Activated CD4-positive, CD25-positive, alpha-beta regulatory T cell (primary cell): Measurements from ENCODE around the gene OSBPL8.
"Not testable (repeated sequence)": the region's sequence is repeated elsewhere in the genome, so short reads cannot be mapped to it uniquely, and the experiment has no call there.

Experiments used
- DNase-seq, 4 experiments: peaks; one replicate each; lab custom pipeline; 2025; lab: John Stamatoyannopoulos, UW

Gene OSBPL8

DNA sequence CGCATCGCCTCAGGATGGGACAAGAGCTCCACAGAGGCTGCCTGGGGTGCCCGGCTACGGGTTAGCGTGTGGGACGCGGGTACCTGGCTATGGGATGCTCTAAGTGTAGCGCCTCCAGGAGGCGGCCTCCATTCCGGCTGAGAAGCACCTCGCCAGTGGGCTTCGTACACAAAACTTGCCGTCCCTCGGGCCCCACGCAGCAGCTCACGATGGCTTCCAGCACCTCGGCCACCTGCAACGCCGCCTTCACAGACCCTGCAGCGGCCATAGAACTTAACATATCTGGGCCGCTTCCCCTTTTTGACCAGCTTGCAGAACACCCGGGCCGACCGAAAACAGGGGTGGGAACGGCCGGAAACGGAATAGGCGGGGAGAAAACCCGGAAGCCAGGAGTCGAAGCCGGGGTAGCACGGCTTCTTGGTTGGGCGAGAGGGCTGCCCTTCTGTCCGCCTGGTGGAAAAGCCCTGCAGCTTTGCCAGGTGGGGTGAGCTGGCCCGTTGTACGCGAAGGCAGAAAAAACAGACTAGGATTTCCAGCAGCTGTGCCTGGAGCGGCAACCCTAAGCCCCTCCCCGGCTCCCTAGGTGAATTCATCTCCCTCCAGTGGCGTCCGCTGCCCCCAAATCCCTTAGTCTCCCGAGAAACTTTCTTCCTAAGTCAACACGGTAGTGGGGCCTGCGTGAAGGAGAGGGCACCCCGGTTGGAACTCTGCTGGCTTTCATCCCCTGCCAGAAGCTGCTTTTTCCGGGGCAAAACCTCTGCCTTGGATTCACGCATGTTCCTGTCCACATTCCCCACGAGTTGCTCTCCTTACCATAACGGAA is 211.3 kb downstream of the OSBPL8 start, which contains the start of gene BBS10:
Gene BBS10 (minus strand): TSS at position 337 of the 823 bp plus-strand sequence. CDS start 57 bp downstream, at position 280.
- DNase-seq: peak; percentile 71 to 74 (median 73)

DNA sequence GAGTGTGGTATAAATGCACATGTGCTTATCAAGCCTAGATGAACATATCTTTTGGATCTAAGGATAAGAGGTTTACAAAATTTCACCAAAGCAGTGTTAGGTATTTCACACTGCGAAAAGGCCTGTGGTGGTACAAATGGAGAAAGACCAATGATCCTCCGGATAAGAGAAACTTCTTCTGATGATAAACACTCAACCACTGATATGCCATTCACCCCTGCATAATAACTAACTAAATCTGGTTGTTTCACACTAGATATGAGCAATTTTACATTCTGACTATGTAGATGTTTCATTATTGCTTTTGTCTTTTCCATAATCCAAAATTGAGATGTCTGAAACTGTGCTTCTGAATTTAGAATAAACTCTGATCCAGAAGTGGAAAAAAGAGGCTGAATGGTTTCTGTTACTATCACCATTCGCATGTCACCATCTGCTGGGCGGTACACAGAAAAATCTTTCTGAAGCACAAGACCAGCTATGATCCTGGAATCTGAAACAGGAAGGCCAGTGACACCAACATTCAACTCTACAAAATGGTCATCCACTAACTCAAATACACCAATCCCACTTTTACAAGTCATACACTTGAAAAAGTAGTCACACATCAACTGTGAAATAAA is 212.7 kb downstream of the OSBPL8 start:
- DNase-seq: no peak

DNA sequence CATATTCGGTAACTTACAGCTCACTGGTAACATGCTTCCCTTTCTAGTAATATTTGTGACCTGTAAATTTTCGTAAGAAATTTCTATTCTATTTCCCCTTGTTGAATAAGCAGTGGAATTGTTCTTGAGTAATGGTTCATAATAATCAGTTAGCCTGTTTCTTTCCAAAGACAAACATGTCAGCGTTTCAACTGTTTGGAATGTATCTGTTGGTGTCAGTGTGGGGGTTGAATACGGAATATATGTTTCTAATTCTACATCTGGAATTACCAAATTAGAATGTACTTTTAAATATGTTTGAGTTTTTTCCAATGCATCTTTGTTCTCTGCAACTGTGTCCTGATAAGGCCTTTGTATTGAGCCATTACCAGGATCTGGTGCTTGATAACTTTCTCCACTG is 213.3 kb downstream of the OSBPL8 start:
- DNase-seq: no peak

DNA sequence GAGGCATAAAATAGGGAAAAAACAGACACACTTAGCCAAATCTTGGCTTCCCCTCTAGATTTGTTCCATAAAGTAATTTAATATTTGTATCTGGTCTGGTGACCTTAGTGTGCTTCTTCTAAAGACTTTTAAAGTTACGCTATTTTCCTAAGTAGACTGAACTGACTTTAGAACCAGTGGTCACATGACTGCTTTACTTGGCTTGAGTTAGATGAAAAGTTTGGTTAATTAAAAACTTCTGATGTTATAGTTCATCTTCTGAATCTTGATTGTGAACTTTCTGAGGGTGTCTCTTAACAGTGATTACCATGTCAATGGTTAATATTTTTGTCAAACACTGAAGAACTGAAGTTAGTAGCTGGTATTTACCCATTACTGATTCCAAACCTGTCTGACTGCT is 214.0 kb downstream of the OSBPL8 start:
- no peak for DNase-seq

DNA sequence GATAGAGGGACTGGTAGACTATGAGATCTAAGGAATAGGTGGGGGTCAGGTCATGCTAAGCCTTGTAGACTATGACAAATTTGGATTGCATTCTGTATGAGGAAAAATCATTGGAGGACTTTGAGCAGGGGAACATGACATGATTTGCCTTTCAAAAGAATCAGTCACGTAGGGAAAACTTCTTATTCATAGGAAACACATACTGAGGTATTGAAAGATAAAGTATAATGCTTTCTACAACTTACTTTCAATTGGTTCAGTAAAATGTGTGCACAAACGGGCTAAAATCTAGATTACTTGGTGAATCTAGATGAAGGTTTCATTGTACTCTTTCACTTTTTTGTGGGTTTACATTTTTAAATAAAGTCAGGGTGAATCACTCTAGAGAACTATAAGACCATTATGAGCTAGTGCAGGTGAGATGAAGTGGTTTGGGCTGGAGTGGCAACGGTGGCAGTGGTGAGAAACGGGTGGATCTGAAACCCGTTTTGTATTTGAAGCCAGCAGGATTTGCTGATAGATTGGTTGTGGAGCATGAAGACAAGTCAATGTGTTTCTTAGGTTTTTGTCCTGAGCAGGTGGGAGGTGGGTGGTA is 218.0 kb downstream of the OSBPL8 start:
- no peak for DNase-seq

DNA sequence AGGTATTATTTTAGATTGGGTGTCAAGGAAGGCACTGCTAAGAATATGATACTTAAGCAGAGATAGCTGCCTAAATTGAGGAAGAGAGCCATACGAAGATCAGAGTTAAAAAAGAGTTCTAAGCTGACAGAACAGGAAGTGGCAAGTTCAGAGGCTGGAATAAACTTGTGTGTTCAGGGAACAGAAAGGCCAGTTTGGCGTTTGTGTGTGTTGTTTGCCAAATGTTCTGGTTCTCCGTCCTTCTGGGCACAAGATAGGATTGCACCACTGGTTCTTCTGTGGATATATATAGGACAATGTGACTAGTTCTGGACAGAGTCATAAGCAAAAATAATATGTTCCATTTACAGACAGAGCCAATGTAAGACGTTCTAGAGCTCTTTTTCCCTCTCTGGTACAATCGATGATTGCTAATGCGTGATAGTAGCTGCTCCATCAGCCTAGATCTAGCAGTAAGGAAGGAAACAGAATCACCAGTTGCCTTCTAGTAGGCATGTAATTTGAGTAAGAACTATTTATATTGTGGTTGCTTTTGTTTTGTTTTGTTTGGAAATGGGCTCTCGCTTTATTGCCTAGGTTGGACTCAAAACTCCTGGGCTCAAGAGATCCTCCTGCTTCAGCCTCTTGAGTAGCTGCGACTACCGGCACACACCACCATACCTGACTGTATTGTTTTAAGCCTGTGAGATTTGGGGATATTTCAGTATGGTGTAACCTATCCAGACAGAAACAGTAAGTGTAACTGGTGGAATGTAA is 218.7 kb downstream of the OSBPL8 start:
- no peak for DNase-seq

DNA sequence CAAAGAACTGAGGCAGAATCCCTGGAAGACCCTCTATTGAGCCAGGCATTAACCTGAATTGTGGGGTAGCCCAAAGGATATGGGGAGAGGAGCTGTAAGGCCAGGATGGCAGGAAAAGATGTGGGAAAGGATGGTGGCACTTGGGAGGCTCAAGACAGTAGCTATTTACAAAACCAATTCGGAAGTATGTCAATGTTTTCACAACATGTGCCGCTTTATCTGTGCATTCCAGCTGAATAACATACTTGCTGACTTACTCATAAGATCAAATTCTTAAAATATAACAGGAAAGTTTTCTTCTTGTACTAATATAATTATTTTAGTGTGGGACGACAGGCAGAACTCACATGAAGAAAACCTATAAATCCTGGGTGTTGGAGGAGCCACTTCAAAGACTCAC is 222.0 kb downstream of the OSBPL8 start:
- no peak for DNase-seq

DNA sequence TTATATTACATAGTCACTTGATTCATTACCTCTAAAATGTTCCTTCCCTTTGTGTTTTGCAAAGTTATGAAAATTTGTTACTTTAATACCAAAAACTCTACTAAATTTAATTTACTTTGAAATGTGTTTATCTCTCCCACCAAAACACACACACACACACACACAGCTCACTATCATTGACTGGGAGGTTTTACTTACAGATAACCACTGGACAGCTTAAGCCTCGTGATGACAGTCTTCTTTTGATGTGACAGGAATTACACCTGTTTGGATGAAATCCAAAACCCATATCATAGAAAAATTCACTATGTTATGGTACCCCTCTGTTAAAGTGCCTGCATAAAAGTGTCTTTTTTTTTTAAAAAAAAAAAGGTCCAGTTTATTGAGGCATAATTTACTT is 227.0 kb downstream of the OSBPL8 start:
- no peak for DNase-seq

DNA sequence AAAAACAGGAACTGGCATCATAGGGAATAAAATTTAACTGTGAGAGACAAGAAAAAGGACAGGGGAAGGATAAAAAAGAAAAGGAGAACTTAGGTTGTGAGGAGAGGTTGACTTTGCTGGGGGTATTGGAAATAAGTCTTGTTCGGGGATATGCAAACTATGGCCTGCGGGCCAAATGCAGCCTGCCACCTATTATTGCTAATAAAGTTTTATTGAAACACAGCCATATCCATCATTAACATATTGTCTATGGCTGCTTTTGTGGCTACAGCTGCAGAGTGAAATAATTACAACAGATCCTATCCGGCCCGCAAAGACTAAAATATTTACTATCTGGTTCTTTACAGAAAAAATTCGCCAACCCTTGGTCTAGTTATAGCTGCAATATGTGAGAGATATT is 230.0 kb downstream of the OSBPL8 start:
- DNase-seq: no peak

DNA sequence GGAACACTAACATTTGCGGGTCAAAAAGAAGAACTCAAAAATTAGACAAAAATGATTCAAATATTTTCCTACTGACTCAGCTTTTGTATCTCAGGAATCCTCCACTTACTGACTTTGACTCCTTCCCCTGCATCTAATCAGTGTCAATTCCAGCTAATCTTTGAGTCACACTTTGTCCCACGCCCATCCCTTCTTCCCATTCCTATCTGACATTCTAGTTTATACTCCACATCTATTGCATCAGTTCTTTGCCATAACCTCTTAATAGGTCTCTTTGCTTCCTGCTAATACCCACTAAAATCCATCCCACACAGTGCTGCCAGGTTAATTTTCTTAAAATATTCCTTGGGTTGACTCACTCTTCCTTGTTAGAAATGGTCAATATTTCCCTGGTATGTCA is 230.4 kb downstream of the OSBPL8 start:
- no peak for DNase-seq

DNA sequence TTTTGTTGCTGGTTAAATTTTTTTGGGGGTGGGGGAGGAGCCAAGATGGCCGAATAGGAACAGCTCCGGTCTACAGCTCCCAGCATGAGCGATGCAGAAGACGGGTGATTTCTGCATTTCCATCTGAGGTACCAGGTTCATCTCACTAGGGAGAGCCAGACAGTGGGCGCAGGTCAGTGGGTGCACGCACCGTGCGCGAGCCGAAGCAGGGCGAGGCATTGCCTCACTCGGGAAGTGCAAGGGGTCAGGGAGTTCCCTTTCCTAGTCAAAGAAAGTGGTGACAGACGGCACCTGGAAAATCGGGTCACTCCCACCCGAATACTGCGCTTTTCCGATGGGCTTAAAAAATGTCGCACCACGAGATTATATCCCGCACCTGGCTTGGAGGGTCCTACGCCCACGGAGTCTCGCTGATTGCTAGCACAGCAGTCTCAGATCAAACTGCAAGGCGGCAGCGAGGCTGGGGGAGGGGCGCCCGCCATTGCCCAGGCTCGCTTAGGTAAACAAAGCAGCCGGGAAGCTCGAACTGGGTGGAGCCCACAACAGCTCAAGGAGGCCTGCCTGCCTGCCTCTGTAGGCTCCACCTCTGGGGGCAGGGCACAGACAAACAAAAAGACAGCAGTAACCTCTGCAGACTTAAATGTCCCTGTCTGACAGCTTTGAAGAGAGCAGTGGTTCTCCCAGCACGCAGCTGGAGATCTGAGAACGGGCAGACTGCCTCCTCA is 239.8 kb downstream of the OSBPL8 start:
- DNase-seq: not testable (repeated sequence)

DNA sequence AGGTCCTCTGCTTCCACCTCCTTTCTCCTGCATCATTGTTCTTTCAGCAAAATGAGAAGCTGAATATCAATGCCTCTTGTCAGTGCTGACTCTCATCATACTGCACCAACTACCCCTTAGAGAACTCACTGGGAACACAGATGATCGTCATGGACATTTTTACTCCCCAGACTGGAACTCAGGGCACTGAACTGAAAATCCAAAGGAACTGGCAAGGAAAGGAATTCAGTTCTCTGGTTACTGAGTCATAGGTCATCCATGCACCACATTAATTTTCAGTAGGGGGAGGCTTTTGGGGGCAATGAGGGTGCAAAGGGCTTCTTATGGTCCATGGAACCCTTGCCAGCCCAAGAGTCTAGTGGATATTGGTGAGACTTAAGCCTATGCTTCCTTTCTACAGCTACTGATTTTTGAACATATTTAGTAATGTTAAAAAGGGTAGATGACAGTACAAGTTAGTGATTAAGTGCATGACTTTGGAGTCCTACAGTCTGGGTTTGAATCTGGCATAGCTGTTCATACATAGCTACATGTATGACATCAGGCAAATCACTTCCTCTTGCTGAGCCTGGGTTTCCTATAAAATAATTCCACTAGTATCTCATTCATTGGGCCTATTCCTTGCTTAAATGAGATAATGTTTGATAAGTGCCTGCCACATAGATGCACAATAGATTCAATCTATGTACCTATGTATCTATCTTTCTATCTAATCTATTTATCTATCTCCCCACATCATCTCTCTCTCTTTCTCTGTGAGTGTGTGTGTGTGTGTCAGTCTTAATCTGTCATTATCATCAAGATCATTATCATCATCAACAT is 240.6 kb downstream of the OSBPL8 start:
- no peak for DNase-seq

DNA sequence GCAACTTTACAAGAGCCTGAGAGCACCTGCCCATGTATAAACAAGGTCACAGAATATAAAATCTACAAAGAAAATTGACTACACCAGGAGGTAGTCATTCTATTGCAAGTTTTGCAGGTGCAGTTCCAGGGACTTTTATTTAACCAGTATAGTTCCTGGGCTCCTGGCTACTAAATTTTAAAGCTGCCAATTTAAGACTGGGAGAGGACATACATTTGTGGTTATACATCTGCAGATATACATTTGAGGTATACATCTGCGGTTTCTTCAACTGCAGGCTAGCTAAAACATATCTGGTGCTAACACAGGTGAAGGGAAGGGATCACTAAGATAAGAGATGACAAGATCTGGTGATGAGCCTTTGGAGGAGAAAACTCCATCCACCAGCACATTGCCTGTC is 241.6 kb downstream of the OSBPL8 start:
- no peak for DNase-seq

DNA sequence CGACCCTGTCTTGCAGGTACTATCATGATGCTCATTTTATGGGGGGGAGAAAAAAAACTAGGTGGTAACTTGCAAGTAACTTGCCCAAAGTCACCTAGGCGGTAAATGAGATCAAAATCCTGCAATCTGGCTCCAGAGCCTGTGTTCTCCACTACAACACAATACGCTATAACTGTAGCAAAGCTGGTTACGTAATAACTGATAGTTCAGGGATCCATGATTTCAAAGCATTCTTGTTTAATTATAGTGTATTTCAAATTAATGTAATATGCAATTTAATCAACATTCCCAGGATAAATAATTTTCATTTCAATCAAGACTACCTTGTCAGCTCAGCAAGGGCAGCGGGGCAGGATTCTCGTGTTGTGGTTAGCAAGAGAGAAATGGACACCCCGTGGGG is 243.1 kb downstream of the OSBPL8 start:
- DNase-seq: no peak

DNA sequence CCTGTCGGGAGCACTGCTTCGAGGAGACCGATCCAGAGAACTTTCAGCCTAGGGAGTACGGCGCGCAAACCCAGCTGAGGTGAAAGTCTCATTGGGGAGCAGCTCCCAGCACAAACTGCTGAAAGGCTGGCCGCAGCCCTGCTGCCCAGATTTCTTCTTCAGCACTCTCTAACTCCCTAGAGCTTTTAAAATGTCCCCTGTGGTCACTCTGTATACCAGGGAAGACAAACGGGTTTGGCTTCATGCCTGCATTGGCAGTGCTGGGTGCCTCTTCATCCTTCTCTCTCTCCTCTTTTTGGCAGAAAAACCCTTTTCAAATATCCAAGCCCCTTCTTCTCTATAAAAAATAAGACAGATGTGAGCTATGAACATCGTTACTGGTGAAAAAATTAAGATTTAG is 246.3 kb downstream of the OSBPL8 start:
- DNase-seq: no peak

DNA sequence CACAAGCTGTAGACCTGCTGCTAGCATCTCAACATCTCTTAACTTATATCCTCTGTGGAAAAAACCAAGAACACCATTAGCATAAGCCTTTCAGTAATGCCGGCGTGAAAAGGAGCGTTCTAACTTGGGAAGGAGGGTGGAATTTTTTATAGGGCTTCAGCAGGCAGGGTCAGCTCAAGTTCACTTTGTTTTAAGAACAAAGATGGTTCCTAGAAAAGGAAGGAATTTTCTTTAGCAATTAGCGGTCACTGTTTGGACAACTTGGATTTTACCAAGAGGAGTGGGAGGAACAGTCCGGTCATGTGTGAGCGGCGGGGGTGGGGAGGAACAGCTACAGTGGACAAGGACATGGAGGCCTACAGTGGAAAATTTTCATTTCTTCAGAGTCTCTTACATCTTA is 247.3 kb downstream of the OSBPL8 start:
- DNase-seq: no peak

DNA sequence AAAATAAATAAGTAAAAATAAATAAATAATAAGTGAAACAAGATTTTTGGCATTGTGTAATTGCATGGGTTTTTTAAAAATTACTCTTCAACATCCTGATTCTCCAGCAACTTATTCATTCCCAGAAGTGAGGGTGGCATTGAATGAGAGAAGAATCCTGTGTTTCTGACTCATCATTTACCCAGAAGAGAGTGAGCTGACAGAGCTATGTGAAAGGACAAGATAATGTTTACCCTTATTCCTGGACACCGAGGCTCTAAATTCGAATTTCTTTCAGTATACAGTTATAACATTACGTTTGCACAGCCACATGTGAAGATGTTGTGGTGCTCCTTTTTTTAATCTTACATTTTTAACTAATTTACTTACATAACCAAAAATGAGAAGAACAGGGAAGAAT is 247.8 kb downstream of the OSBPL8 start:
- no peak for DNase-seq

DNA sequence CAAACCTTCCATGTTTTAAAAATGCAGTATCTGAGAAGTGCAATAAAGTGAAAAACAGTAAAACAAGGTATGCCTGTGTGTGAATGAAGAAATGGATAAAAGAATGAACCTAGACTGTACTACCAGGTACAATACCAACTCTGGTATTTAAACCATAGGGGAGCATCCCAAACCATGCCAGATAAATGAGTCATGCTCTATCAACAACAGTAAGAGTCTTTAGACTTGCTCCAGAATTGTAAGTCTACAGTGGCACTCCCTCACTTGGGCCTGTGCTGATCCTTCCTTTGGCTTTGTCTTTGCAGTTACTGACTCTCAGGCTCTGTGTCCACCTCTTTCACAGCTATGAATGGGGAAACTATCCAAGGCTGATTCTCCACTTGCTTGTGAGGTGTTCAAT is 249.5 kb downstream of the OSBPL8 start:
- no peak for DNase-seq

DNA sequence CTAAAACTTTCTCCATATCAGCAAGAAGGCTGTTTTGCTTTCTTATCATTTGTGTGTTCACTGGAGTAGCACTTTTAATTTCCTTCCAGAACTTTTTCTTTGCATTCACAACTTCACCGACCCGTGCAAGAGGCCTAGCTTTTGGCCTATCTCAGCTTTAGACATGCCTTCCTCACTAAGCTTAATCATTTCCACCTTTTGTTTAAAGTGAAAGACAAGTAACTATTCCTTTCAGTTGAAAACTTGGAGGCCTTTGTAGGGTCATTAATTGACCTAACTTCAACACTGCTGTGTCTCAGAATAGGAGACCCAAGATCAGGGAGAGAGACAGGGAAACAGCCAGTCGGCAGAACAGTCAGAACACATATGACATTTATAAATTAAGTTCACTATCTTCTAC is 250.7 kb downstream of the OSBPL8 start:
- no peak for DNase-seq

DNA sequence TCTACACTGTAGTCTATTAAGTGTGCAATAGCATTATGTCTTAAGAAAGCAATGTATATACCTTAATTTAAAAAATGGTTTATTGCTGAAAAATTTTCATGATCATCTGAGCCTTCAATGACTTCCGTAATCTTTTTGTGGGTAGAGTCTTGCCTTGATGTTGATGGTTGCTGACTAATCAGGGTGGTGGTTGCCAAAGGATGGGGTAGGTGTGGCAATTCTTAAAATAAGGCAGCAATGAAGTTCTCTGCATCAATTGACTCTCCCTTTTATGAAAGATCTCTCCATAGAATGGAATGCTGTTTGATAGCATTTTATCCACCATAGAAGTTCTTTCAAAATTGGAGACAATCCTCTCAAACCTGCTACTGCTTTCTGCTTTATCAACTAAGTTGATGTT is 252.5 kb downstream of the OSBPL8 start:
- DNase-seq: no peak

DNA sequence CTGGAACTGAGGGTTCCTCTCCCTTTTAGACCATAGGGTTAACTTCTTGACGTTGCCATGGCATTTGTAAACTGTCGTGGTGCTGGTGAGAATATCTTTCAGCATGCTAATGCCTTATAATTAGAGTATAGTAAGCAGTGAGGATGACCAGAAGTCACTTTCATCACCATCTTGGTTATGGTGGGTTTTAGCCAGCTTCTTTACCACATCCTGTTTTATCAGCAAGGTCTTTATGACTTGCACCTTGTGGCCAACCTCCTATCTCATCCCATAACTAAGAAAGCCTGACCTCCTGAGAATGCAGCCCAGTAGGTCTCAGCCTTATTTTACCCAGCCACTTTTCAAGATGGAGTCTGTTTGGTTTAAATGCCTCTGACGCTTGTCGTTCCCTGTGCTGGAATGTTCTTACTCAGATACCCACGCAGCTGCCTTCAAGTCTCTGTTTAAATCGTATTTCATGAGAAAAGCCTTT is 255.5 kb downstream of the OSBPL8 start:
- no peak for DNase-seq
